ENCODE data around the gene TCHP.

Gene TCHP

GRCh38 chr12:109951136-109951535 is 51.1 kb downstream of the TCHP start:
- no peak overlapping the region for H3K4me3 ChIP-seq (ENCODE audit: low read length)
- no peak for DNase-seq (ENCODE audit: low read depth, low spot score)

GRCh38 chr12:109951751-109952150 is 51.7 kb downstream of the TCHP start:
- H3K4me3 ChIP-seq (ENCODE audit: low read length): no peak overlapping the region
- no peak for DNase-seq (ENCODE audit: low read depth, low spot score)

- no peak overlapping the region for H3K4me3 ChIP-seq (ENCODE audit: low read length)
- no peak for DNase-seq (ENCODE audit: low read depth, low spot score)
Observed at GRCh38 chr12:109952160-109952858, 52.2 kb downstream of the TCHP start.

GRCh38 chr12:109952873-109953272 is 52.8 kb downstream of the TCHP start:
- H3K4me3 ChIP-seq (ENCODE audit: low read length): no peak overlapping the region

GRCh38 chr12:109953656-109954055 is 53.6 kb downstream of the TCHP start:
- H3K4me3 ChIP-seq (ENCODE audit: low read length): no peak overlapping the region
- no peak for DNase-seq (ENCODE audit: low read depth, low spot score)

More at GRCh38 chr12:109952873-109953272, 52.8 kb downstream of the TCHP start:
- no peak for DNase-seq (ENCODE audit: low read depth, low spot score)

GRCh38 chr12:109958374-109958773 is 58.3 kb downstream of the TCHP start:
- no peak overlapping the region for H3K4me3 ChIP-seq (ENCODE audit: low read length)
- DNase-seq (ENCODE audit: low read depth, low spot score): no peak

- DNase-seq (ENCODE audit: low read depth, low spot score): no peak
- H3K4me3 ChIP-seq (ENCODE audit: low read length): no peak overlapping the region
Observed at GRCh38 chr12:109959411-109960093, 59.5 kb downstream of the TCHP start.

GRCh38 chr12:109961201-109961600 is 61.1 kb downstream of the TCHP start:
- DNase-seq (ENCODE audit: low read depth, low spot score): no peak
- no peak overlapping the region for H3K4me3 ChIP-seq (ENCODE audit: low read length)

GRCh38 chr12:109961612-109962011 is 61.5 kb downstream of the TCHP start:
- H3K4me3 ChIP-seq (ENCODE audit: low read length): no peak overlapping the region
- DNase-seq (ENCODE audit: low read depth, low spot score): no peak

- peak; percentile 11 for DNase-seq (ENCODE audit: low read depth, low spot score)
- no peak overlapping the region for H3K4me3 ChIP-seq (ENCODE audit: low read length)
Observed at GRCh38 chr12:109962398-109962797, 62.3 kb downstream of the TCHP start.

- no peak for DNase-seq (ENCODE audit: low read depth, low spot score)
- no peak overlapping the region for H3K4me3 ChIP-seq (ENCODE audit: low read length)
Observed at GRCh38 chr12:109963330-109963729, 63.3 kb downstream of the TCHP start.

- no peak for DNase-seq (ENCODE audit: low read depth, low spot score)
- no peak overlapping the region for H3K4me3 ChIP-seq (ENCODE audit: low read length)
Observed at GRCh38 chr12:109963743-109964429, 63.8 kb downstream of the TCHP start.

- no peak overlapping the region for H3K4me3 ChIP-seq (ENCODE audit: low read length)
- DNase-seq (ENCODE audit: low read depth, low spot score): no peak
Observed at GRCh38 chr12:109966546-109966945, 66.5 kb downstream of the TCHP start.

- no peak overlapping the region for H3K4me3 ChIP-seq (ENCODE audit: low read length)
- DNase-seq (ENCODE audit: low read depth, low spot score): no peak
Observed at GRCh38 chr12:109967383-109968031, 67.4 kb downstream of the TCHP start.
